HG02763 (cell line): ENCODE results near the gene MYOF.
"Not testable (repeated sequence)": the region's sequence is repeated elsewhere in the genome, so short reads cannot be mapped to it uniquely, and the experiment has no call there.

Source experiments
- ATAC-seq: cut with Tn5 transposase; IDR thresholded peaks from one replicate; pipeline ENCODE4 v1.9.1; 2021; ENCODE audit warnings: mild to moderate bottlenecking, moderate library complexity; ENCODE audit not compliant: unreplicated experiment

Gene MYOF

GRCh38 chr10:93356516-93356915, 125.6 kb downstream of the MYOF start:
- ATAC-seq = no peak

GRCh38 chr10:93352638-93353383, 129.3 kb downstream of the MYOF start:
- no peak for ATAC-seq

- ATAC-seq = no peak
Observed at GRCh38 chr10:93346694-93347093, 135.4 kb downstream of the MYOF start.

- no peak for ATAC-seq
Observed at GRCh38 chr10:93346108-93346507, 136.0 kb downstream of the MYOF start.

- ATAC-seq = no peak
Observed at GRCh38 chr10:93344691-93345090, 137.4 kb downstream of the MYOF start.

GRCh38 chr10:93342921-93343320, 139.2 kb downstream of the MYOF start:
- no peak for ATAC-seq

GRCh38 chr10:93342366-93342765, 139.8 kb downstream of the MYOF start:
- ATAC-seq = no peak

- ATAC-seq = no peak
Observed at GRCh38 chr10:93337309-93337721, 144.8 kb downstream of the MYOF start.

- no peak for ATAC-seq
Observed at GRCh38 chr10:93336678-93337077, 145.5 kb downstream of the MYOF start.

GRCh38 chr10:93336110-93336509, 146.0 kb downstream of the MYOF start:
- no peak for ATAC-seq

GRCh38 chr10:93334901-93335327, 147.2 kb downstream of the MYOF start:
- no peak for ATAC-seq

GRCh38 chr10:93334181-93334580, 148.0 kb downstream of the MYOF start:
- no peak for ATAC-seq

- ATAC-seq = no peak
Observed at GRCh38 chr10:93333278-93333978, 148.7 kb downstream of the MYOF start.

GRCh38 chr10:93330824-93331223, 151.3 kb downstream of the MYOF start:
- no peak for ATAC-seq

- no peak for ATAC-seq
Observed at GRCh38 chr10:93319896-93320295, 162.2 kb downstream of the MYOF start.

- ATAC-seq = no peak
Observed at GRCh38 chr10:93319096-93319495, 163.0 kb downstream of the MYOF start.

GRCh38 chr10:93315246-93315645, 166.9 kb downstream of the MYOF start:
- no peak for ATAC-seq

GRCh38 chr10:93314656-93315055, 167.5 kb downstream of the MYOF start:
- not testable (repeated sequence) for ATAC-seq

GRCh38 chr10:93313798-93314197, 168.3 kb downstream of the MYOF start:
- no peak for ATAC-seq

GRCh38 chr10:93309062-93309461, 173.1 kb downstream of the MYOF start:
- no peak for ATAC-seq

GRCh38 chr10:93305122-93305521, 177.0 kb downstream of the MYOF start:
- no peak for ATAC-seq

- no peak for ATAC-seq
Observed at GRCh38 chr10:93300981-93301380, 181.2 kb downstream of the MYOF start.
